ENCODE results near the gene ST8SIA1. TPM values are rescaled to one million over a fixed set of nuclear protein-coding genes. Genes with fewer than 3 reads are reported as not detected.

Gene ST8SIA1
- polyA plus RNA-seq, 3 donors: 5.9 to 6.9 (median 6.6) TPM

GRCh38 chr12:22256605-22257004 lies 77.9 kb downstream of the ST8SIA1 start:
- DNase-seq (ENCODE audit: extremely low read depth in 1 of 11, low read depth in 9 of 11, low spot score in 4 of 11): no peak

- DNase-seq (ENCODE audit: extremely low read depth in 1 of 11, low read depth in 9 of 11, low spot score in 4 of 11): no peak
These were observed 78.5 kb downstream of the ST8SIA1 start for GRCh38 chr12:22256041-22256441.

- no peak for DNase-seq (ENCODE audit: extremely low read depth in 1 of 11, low read depth in 9 of 11, low spot score in 4 of 11)
These were observed 79.4 kb downstream of the ST8SIA1 start for GRCh38 chr12:22255097-22255496.

GRCh38 chr12:22254478-22254877 lies 80.0 kb downstream of the ST8SIA1 start:
- DNase-seq (ENCODE audit: extremely low read depth in 1 of 11, low read depth in 9 of 11, low spot score in 4 of 11): no peak

- no peak for DNase-seq (ENCODE audit: extremely low read depth in 1 of 11, low read depth in 9 of 11, low spot score in 4 of 11)
These were observed 82.5 kb downstream of the ST8SIA1 start for GRCh38 chr12:22252057-22252456.

- DNase-seq (ENCODE audit: extremely low read depth in 1 of 11, low read depth in 9 of 11, low spot score in 4 of 11): no peak
These were observed 83.7 kb downstream of the ST8SIA1 start for GRCh38 chr12:22250762-22251161.

- no peak for DNase-seq (ENCODE audit: extremely low read depth in 1 of 11, low read depth in 9 of 11, low spot score in 4 of 11)
These were observed 85.9 kb downstream of the ST8SIA1 start for GRCh38 chr12:22248571-22249115.

GRCh38 chr12:22248121-22248520 lies 86.4 kb downstream of the ST8SIA1 start:
- DNase-seq (ENCODE audit: extremely low read depth in 1 of 11, low read depth in 9 of 11, low spot score in 4 of 11): no peak

- no peak for DNase-seq (ENCODE audit: extremely low read depth in 1 of 11, low read depth in 9 of 11, low spot score in 4 of 11)
These were observed 88.2 kb downstream of the ST8SIA1 start for GRCh38 chr12:22246217-22246846.

- DNase-seq (ENCODE audit: extremely low read depth in 1 of 11, low read depth in 9 of 11, low spot score in 4 of 11): no peak
These were observed 91.8 kb downstream of the ST8SIA1 start for GRCh38 chr12:22242726-22243125.

GRCh38 chr12:22238211-22238610 lies 96.3 kb downstream of the ST8SIA1 start:
- no peak for DNase-seq (ENCODE audit: extremely low read depth in 1 of 11, low read depth in 9 of 11, low spot score in 4 of 11)

- DNase-seq (ENCODE audit: extremely low read depth in 1 of 11, low read depth in 9 of 11, low spot score in 4 of 11): no peak
These were observed 99.9 kb downstream of the ST8SIA1 start for GRCh38 chr12:22234561-22234960.

- DNase-seq (ENCODE audit: extremely low read depth in 1 of 11, low read depth in 9 of 11, low spot score in 4 of 11): no peak
These were observed 102.7 kb downstream of the ST8SIA1 start for GRCh38 chr12:22231836-22232235.

GRCh38 chr12:22231078-22231477 lies 103.4 kb downstream of the ST8SIA1 start:
- no peak for DNase-seq (ENCODE audit: extremely low read depth in 1 of 11, low read depth in 9 of 11, low spot score in 4 of 11)

- DNase-seq (ENCODE audit: extremely low read depth in 1 of 11, low read depth in 9 of 11, low spot score in 4 of 11): peak in 1 of 11 donors; percentile 9
These were observed 104.2 kb downstream of the ST8SIA1 start for GRCh38 chr12:22230280-22230794.

GRCh38 chr12:22229652-22230279 lies 104.7 kb downstream of the ST8SIA1 start:
- no peak for DNase-seq (ENCODE audit: extremely low read depth in 1 of 11, low read depth in 9 of 11, low spot score in 4 of 11)

- no peak for DNase-seq (ENCODE audit: extremely low read depth in 1 of 11, low read depth in 9 of 11, low spot score in 4 of 11)
These were observed 106.3 kb downstream of the ST8SIA1 start for GRCh38 chr12:22228022-22228875.

- DNase-seq (ENCODE audit: extremely low read depth in 1 of 11, low read depth in 9 of 11, low spot score in 4 of 11): no peak
These were observed 111.2 kb downstream of the ST8SIA1 start for GRCh38 chr12:22223356-22223755.

- DNase-seq (ENCODE audit: extremely low read depth in 1 of 11, low read depth in 9 of 11, low spot score in 4 of 11): no peak
These were observed 117.0 kb downstream of the ST8SIA1 start for GRCh38 chr12:22217556-22217955.
